Esophagus (tissue), 2 donors: ENCODE data around the gene KRT74. TPM values are rescaled to one million over a fixed set of nuclear protein-coding genes. Genes with fewer than 3 reads are reported as not detected.

Experiments
- H3K27ac ChIP-seq, 2 donors: one replicate each; pipeline ENCODE4 v1.5.1; 2013; ENCODE audit warnings: low read depth in 2 of 2, mild to moderate bottlenecking in 2 of 2, inconsistent platforms in 1 of 2, low read length in 1 of 2, moderate library complexity in 1 of 2
- H3K27me3 ChIP-seq, 2 donors: one replicate each; pipeline ENCODE4 v1.6.1; 2013; ENCODE audit warnings: low read length in 2 of 2, control low read depth in 1 of 2, mild to moderate bottlenecking in 1 of 2; ENCODE audit not compliant: insufficient read depth in 2 of 2, control insufficient read depth in 1 of 2
- H3K36me3 ChIP-seq, 2 donors: one replicate each; pipeline ENCODE4 v1.6.1; 2013; ENCODE audit warnings: low read length in 1 of 2; ENCODE audit not compliant: control insufficient read depth in 2 of 2, insufficient read depth in 2 of 2
- H3K4me1 ChIP-seq, 2 donors: one replicate each; pipeline ENCODE4 v1.6.1; 2013; ENCODE audit warnings: low read length in 1 of 2; ENCODE audit not compliant: control insufficient read depth in 2 of 2, insufficient read depth in 2 of 2
- H3K4me3 ChIP-seq, 2 donors: one replicate each; pipeline ENCODE4 v1.5.1; 2013; ENCODE audit warnings: low read length in 2 of 2, mild to moderate bottlenecking in 2 of 2, low read depth in 1 of 2, moderate library complexity in 1 of 2
- H3K9me3 ChIP-seq, 2 donors: one replicate each; pipeline ENCODE4 v1.6.1; 2013; ENCODE audit warnings: mild to moderate bottlenecking in 2 of 2, low read depth in 1 of 2, low read length in 1 of 2, moderate library complexity in 1 of 2; ENCODE audit not compliant: control insufficient read depth in 2 of 2, insufficient read depth in 1 of 2
- WGBS, 2 donors: extraction: QIAGEN DNeasy Blood & Tissue Kit; methylation state at CpG; one replicate each; pipeline ENCODE4 v1.1.7; 2013; 5-methylcytosine and 5-hydroxymethylcytosine counted together
- polyA plus RNA-seq, 2 donors: library from polyadenylated mRNA; stranded (reverse); fragments of 200-250 nt; gene quantifications; one replicate each; pipeline ENCODE4 v1.2.3, GENCODE V29; 2013
- donor health status: healthy with polysubstance abuse.
- donor health status: Bipolar disorder and iron deficiency.

The KRT74 gene
- polyA plus RNA-seq, 2 donors, result 0.07 to 0.24 TPM

DNA sequence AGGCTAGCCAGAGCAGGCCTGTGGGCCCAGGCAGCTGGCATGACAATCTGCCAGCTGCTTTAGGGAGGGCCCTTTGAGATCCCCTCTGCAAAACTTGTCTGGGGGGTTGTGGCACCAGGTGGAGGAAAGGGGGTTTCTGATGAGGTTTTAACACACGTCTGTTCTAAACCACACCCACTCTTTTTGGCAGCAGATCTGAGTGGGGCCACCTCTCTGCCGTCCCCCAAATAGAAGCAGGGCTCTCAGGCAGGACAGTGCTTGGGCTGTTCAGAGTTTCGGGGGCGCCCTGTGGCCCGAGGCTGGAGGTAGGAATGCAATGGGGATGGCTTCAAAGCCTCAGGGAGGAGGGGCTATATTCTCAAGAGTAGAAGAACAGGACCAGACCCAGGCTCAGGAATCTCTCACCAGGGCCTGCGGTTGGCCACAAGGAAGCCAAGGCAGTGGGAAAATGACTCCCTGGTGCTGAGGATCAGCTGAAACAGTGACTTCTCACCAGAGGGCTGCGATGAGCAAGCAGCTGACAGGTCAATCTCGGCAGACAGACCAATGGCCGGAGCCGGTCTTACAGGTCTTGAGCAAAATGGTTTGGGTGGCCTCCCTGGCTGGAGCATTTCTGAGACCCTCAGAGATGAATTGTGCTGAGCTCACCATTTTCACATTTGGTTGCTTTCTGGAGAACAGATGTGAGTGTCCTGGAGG is 51.9 kb downstream of the KRT74 start:
- H3K4me1 ChIP-seq, result peaks cover 3 to 21% of the 10 kb centered on the region in 2 donors
- H3K27ac ChIP-seq, result peak overlapping the region; percentile 83 to 89

DNA sequence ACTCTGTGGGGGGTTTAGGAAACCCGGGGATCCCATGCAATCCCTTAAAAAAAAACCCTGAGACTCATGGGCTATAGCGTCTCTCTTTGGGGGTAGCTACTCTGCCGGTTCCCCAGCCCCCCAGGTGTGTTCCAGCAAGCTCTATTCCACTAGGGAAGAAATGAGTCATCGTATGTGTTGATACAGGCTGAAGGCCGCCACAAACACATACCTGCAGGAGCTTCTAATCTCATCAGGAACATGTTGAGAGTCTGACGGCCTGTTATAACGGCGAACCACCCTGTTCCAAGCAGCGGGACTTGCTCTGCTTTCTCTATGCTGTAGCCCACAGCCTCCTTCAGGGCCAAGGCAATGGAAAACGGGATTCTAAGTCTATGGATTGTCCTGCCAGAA is 52.5 kb downstream of the KRT74 start:
- H3K36me3 ChIP-seq, result peaks cover 0 to 11% of the 10 kb centered on the region in 2 donors
- no peaks in the 10 kb centered on the region for H3K27me3 ChIP-seq
- WGBS, 2 donors, result 47 to 49% methylated on average over 10 of the region's 10 CpGs
- peaks cover 3 to 23% of the 10 kb centered on the region in 2 donors for H3K4me1 ChIP-seq
- no peak overlapping the region for H3K4me3 ChIP-seq
- no peaks in the 10 kb centered on the region for H3K9me3 ChIP-seq
- H3K27ac ChIP-seq, result peak overlapping the region; percentile 88 to 89

More for the DNA sequence above, 51.9 kb downstream of the KRT74 start:
- 43 to 47% methylated on average over 10 of the region's 10 CpGs for WGBS, 2 donors
- H3K4me3 ChIP-seq, result no peak overlapping the region
- no peaks in the 10 kb centered on the region for H3K9me3 ChIP-seq
- peaks cover 0 to 8% of the 10 kb centered on the region in 2 donors for H3K36me3 ChIP-seq
- H3K27me3 ChIP-seq, result no peaks in the 10 kb centered on the region

DNA sequence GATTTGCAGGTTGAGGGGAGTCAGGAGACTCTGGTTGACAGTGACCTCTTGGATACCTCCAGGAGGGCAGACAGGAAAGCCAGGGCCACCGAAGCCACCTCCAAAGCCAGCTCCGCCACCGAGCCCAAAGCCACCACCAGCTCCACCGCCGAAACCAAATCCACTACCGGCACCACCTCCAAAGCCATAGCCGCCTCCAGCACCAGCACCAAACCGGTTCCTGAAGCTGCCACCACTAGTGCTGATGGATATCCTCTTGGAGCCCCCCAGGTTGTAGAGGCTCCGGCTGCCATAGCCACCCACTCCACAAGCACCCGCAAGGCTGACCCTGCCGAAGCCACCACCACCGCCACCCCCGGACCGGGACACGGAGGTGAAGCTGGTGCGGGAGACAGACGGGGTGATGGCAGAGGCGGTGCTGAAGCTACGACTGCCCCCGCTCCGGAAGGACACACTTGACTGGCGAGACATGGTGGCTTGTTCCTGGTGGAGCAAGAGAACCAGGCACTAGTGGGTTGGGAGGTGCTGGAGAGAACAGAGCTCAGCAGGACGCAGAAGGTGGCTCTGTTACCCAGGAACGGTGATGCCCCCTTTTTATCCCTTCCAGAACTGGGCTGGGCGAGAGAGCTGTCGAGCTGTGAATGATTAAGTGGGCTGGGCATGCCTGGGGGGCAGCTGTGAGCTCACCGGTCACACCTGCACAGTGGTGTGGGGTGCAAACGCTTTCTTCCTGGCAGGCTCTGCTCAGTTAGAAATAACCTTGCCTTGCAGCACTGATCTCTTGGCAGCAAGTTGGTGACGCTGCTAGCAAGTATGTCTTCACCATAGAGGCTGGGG is 53.6 kb downstream of the KRT74 start, which contains the start of gene KRT5:
Gene KRT5, minus strand, starts transcription at position 569 of the 837 bp plus-strand sequence. Its CDS starts 98 bp downstream, at position 471.
- H3K9me3 ChIP-seq, result no peaks in the 10 kb centered on the region
- H3K4me1 ChIP-seq, result peaks cover 3 to 16% of the 10 kb centered on the region in 2 donors
- H3K36me3 ChIP-seq, result peaks cover 0 to 15% of the 10 kb centered on the region in 2 donors
- H3K27ac ChIP-seq, result peak within 1 kb of the TSS; percentile 84 to 88
- H3K27me3 ChIP-seq, result no peaks in the 10 kb centered on the region
- 59 to 69% methylated on average over 29 of the region's 29 CpGs for WGBS, 2 donors
- peak within 1 kb of the TSS; percentile 57 to 63 for H3K4me3 ChIP-seq

- Histone ChIP-seq H3K4me3 (peak overlapping the region; percentile 57 to 63), H3K27me3 (no peaks in the 10 kb centered on the region), H3K4me1 (peaks cover 3 to 14% of the 10 kb centered on the region in 2 donors), H3K9me3 (no peaks in the 10 kb centered on the region), H3K36me3 (peaks cover 0 to 15% of the 10 kb centered on the region in 2 donors), H3K27ac (peak overlapping the region; percentile 76 to 84)
- 54 to 60% methylated on average over 3 of the region's 3 CpGs for WGBS, 2 donors
Measured at GRCh38 chr12:52519387-52519703, 54.3 kb downstream of the KRT74 start.

GRCh38 chr12:52518574-52519386 is 54.9 kb downstream of the KRT74 start:
- H3K4me1 ChIP-seq, result peaks cover 3 to 9% of the 10 kb centered on the region in 2 donors
- no peaks in the 10 kb centered on the region for H3K9me3 ChIP-seq
- 50 to 72% methylated on average over 8 of the region's 8 CpGs for WGBS, 2 donors
- H3K27ac ChIP-seq, result peak overlapping the region; percentile 76 to 84
- H3K27me3 ChIP-seq, result no peaks in the 10 kb centered on the region
- H3K4me3 ChIP-seq, result peak overlapping the region; percentile 57 to 63
- peaks cover 0 to 15% of the 10 kb centered on the region in 2 donors for H3K36me3 ChIP-seq

DNA sequence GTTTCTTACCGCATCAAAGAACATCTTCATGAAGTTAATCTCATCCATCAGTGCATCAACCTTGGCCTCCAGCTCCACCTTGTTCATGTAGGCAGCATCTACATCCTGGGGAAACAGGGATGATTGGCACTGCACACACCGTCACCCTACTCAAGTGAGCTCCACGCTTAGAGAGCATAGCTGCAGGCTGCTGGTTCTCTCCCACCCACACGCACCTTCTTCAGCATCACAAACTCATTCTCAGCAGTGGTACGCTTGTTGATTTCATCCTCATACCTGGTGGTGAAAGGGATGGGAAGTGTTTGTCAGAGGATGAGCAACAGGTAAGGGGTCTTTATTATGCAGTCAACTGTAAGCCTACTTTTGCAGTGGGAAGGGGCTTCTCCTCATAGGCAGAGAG is 55.8 kb downstream of the KRT74 start:
- H3K27ac ChIP-seq, result peak overlapping the region; percentile 35 to 76
- peaks cover 3 to 8% of the 10 kb centered on the region in 2 donors for H3K4me1 ChIP-seq
- peak overlapping the region; percentile 50 to 57 for H3K4me3 ChIP-seq
- H3K9me3 ChIP-seq, result no peaks in the 10 kb centered on the region
- H3K27me3 ChIP-seq, result no peaks in the 10 kb centered on the region
- peaks cover 0 to 15% of the 10 kb centered on the region in 2 donors for H3K36me3 ChIP-seq
- WGBS, 2 donors, result 56 to 67% methylated on average over 5 of the region's 5 CpGs

DNA sequence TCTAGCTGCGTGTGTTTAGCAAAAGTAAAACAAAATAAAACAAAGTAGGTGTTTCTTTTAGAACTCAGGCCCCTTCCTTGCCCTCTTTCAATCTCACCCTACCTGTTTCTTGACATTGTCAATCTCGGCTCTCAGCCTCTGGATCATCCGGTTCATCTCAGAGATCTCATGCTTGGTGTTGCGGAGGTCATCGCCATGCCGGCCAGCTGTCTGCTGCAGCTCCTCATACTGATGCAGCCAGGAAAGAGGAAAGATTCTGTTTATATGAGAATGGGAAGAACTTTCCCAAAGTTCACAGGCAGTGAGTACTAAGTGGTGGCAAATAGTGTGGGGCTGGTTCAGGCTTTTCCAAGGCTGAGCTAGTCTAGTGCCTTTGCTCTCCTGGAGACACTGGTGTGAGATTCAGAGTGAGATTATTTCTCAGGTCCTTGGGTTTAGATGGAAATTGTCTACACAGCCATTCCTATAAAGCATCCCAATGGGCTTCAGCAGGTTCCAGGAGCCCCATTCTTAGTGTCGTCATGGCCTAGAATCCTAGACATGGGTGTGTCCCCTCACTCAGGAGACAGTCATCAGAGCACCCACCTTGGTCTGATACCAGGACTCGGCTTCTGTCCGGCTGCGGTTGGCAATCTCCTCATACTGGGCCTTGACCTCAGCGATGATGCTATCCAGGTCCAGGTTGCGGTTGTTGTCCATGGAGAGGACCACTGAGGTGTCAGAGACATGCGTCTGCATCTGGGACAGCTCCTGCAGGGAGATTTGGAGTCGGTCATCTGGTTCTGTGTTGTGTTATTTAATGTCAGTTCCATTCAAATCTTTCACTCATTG is 56.4 kb downstream of the KRT74 start:
- 54 to 83% methylated on average over 14 of the region's 14 CpGs for WGBS, 2 donors
- no peaks in the 10 kb centered on the region for H3K27me3 ChIP-seq
- peaks cover 3 to 7% of the 10 kb centered on the region in 2 donors for H3K4me1 ChIP-seq
- H3K4me3 ChIP-seq, result peak overlapping the region; percentile 46 to 57
- peak overlapping the region; percentile 59 to 85 for H3K27ac ChIP-seq
- H3K36me3 ChIP-seq, result peaks cover 0 to 15% of the 10 kb centered on the region in 2 donors
- H3K9me3 ChIP-seq, result no peaks in the 10 kb centered on the region

GRCh38 chr12:52515927-52516831 is 57.5 kb downstream of the KRT74 start:
- Histone ChIP-seq H3K9me3 (no peaks in the 10 kb centered on the region), H3K27me3 (no peaks in the 10 kb centered on the region), H3K36me3 (peaks cover 0 to 15% of the 10 kb centered on the region in 2 donors), H3K4me1 (peaks cover 0 to 7% of the 10 kb centered on the region in 2 donors), H3K4me3 (peak overlapping the region; percentile 46 to 57), H3K27ac (peak overlapping the region; percentile 59 to 85)
- WGBS, 2 donors, result 52 to 70% methylated on average over 15 of the region's 15 CpGs
